ENCODE data around the gene EIF4E2.

The EIF4E2 gene

DNA sequence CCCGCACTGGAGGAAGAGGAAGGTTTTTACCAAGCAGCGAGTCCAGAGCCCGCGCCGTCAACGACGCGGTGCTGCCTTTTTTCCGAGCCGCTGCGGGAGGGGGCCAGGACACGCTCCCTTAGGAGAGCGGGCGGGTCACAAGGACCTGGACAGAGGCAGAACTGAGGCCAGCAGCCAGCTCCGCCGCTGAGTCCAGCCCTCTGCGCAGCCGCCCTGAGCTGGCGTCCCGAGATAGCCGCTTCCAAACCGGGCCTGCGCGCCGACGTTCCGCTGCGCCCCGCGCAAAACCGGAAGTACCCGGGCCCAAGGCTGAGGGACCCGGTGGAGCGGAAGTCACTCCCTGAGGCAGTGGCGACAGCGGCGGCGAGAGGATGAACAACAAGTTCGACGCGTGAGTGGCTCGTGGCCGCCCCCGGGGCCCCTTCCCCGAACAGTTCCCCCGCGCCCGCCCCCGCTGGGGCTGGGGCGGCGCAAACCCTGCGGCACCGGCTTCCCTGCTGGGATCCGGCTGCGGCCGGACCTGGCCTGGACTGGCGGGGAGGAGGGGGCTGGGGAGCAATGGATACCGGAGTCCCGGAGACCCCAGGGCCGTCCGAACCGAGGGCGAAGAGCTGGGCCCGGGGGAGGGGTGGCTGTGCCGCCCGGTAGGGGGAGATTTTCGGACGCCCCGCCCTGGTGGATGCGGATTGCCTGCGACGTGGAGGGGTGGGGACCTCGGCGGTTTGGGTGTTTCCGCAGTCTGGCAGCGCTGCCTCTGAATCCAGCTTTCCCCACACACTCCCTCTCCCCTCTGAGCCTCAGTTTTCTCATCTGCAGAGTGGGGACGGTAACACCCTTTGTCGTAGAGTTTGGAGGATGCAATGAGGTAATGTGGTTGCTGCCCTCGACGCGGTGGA lies at the start of gene EIF4E2, which contains the start of gene TIGD1:
EIF4E2 (plus strand) TSS at position 336 of the 896 bp plus-strand sequence; CDS start at position 372, 36 bp downstream.
TIGD1 (minus strand) TSS at position 204 of the 896 bp plus-strand sequence. CDS start 675 bp downstream, outside the sequence.
- peak; percentile 91 for DNase-seq (ENCODE audit: low read depth)

DNA sequence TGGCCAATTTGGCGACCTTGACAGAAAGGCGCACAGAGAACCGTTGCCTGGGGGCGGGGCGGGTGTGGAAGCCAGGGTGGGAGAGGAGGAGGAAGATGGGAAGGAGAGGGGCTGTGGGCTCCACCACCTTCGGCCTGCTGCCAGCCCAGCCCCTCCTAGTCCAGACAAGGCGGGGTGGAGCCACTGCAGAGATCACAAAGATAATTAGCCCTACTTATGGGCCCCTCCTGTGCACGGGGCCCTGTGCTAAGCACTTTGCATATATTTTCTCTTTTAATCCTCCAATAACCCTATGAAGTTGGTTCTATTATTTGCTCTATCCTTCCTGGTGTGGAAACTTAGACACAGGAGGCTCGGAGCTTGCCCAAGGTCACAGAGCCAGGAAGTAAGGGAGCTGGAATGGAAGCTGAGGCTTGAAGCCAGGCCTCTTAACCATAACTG lies 49.1 kb upstream of the EIF4E2 start:
- no peak for DNase-seq (ENCODE audit: low read depth)

GRCh38 chr2:232501794-232502390 lies 48.6 kb upstream of the EIF4E2 start:
- DNase-seq (ENCODE audit: low read depth): no peak

- no peak for DNase-seq (ENCODE audit: low read depth)
These were observed 48.0 kb upstream of the EIF4E2 start for GRCh38 chr2:232502511-232502910.

DNA sequence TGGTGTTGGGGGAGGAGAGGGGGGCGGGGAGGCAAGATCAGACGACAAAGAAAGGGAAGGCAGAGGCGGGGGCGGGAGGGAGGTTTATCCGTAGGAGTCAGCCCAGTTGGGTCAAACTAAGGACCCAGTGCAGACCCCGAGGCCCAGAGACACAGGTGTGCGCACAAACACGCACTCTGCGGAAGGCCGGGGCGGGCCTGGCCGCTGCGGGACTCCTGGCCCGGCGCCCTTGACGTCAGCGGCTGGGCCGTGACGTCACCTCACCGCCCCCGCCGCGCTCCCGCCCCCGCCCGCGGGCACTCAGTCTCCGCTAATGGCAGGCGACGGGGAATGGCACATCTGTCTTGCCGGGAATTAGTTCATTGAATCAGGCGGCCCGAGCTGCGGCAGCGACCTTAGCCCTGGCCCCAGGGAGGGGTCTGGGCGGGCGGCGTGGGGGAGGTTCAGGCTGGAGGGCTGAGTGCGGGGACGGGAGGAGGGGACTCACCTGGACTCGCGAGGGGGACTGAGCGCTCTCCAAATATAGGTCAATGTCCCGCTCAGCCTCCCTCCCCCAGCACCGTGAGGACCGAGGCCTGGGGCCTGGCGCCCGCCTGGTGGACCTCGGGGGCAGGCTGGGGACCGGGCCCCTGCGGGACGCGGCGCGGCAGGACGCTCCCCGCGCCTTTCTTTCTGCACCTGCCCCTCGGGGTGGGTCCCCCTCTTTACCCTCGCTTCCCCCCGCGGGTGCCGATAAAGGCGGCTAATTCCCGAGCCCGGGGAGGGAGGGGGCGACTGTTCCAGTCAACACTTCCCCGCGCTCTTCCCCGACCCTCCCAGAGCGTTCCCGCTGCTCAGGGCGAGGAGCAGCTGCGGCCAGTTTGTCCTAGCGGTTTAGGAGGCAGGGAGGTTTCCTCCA lies 47.3 kb upstream of the EIF4E2 start:
- DNase-seq (ENCODE audit: low read depth): peak; percentile 42

DNA sequence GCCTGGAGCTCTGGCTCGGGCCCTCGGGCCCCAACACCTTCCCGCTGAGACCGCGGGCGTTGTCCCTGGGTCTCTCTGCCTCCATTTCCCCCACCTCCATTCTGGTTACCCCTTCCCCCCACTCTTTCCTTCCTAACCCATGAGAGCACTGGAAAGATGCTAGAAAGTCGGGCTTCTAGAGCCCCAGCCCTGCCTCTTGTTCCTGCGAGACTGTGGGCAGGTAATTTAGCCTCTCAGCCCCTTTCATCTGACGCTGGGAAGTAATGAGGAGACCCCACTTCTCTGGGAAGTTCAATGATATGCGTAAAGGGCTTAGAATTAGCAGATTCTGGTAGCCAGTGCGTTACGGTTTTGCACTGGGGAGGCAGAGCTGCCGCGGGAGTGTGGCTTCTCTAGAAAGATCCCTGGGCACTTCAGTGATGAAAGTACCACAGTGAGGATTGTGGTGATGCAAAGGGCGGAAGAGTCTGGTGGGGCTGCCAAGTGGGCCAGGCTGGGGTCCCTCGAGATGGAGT lies 46.6 kb upstream of the EIF4E2 start:
- DNase-seq (ENCODE audit: low read depth): no peak

DNA sequence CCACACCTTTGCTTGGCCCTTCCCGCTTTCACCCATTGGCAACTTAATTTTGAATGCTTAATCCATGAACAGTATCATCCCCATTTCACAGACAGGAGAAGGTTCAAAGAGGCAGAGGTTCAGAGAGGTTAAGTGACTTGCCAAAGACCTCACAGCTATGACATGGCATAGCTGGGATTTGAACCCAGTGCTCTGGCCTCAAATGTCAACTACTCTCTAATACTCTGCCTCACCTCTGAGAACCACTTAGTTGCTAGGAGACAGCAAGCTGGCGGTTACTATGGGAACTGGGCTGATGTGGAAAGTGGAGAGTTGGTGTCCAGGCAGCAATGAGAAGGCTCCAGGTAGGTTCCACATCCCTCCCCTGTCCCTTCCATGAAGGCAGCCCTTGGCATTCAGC lies 46.1 kb upstream of the EIF4E2 start:
- no peak for DNase-seq (ENCODE audit: low read depth)

GRCh38 chr2:232505856-232506255 lies 44.6 kb upstream of the EIF4E2 start:
- DNase-seq (ENCODE audit: low read depth): no peak

DNA sequence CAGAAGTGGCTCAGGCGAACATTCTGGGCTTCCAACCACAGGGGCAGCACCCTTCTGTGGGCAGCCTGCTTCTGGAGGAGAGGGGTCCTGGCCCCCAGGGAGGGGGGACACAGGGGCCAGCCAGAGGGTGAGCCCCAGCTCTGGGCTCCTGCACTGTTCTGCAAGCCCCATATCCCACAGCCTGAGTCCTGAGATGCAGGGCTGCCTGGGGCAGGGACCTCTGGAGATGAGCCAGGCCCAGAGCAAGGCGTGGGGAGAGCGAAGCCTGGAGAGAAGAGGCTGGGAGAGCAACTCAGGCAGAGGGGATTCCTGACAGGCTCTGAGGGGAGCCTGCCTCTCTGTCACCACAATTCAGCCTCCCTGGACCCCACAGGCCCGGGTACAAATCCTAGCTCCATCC lies 43.8 kb upstream of the EIF4E2 start:
- DNase-seq (ENCODE audit: low read depth): no peak

GRCh38 chr2:232508251-232508650 lies 42.2 kb upstream of the EIF4E2 start:
- no peak for DNase-seq (ENCODE audit: low read depth)

- no peak for DNase-seq (ENCODE audit: low read depth)
These were observed 39.1 kb upstream of the EIF4E2 start for GRCh38 chr2:232511336-232511890.

DNA sequence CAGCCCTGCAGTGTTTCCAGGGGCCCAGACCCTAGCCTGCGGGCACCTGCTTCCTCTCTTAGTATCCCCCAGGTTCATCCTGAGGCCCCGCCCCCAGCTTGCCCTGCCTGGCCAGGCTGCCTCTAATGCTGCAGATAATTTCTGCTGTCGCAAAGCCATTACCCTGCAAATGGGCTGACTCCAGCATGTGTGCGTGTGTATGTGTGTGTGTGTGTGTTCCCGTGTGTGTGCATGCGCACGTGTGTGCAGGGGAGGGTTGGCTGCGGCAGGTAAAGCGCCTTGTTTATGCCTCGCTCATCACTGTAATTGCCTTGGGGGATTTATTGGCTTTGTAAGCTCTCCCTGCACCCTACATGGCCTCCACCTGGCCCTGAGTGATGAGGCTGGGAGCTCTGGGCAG lies 37.9 kb upstream of the EIF4E2 start:
- no peak for DNase-seq (ENCODE audit: low read depth)

- DNase-seq (ENCODE audit: low read depth): no peak
These were observed 37.1 kb upstream of the EIF4E2 start for GRCh38 chr2:232513353-232513752.

GRCh38 chr2:232515639-232516038 lies 34.9 kb upstream of the EIF4E2 start:
- DNase-seq (ENCODE audit: low read depth): no peak

GRCh38 chr2:232516551-232516950 lies 33.9 kb upstream of the EIF4E2 start:
- no peak for DNase-seq (ENCODE audit: low read depth)

DNA sequence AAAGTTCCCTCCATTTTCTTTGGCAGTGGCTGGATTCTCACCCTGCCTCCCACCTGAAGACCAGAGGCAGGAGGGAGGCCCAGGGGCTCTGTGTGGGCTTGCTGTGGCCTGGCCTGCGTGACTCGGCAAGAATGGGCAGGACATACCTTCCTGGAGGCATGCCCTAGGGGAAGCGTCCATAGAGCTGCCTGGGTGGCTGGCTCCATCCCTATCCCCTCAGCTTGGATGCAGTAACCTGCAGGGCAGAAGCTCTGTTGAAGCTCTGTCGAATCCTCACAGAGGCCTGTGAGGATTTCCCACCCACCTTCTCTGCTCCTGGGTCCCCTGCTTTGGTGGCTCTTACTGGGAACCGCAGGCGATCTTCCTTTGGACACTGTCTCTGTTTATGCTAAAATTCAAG lies 31.6 kb upstream of the EIF4E2 start:
- DNase-seq (ENCODE audit: low read depth): no peak

GRCh38 chr2:232519581-232520438 lies 30.7 kb upstream of the EIF4E2 start, which contains the start of gene PRSS56:
PRSS56 (plus strand) TSS chr2:232520388; CDS start chr2:232520599, 211 bp downstream.
- no peak for DNase-seq (ENCODE audit: low read depth)

DNA sequence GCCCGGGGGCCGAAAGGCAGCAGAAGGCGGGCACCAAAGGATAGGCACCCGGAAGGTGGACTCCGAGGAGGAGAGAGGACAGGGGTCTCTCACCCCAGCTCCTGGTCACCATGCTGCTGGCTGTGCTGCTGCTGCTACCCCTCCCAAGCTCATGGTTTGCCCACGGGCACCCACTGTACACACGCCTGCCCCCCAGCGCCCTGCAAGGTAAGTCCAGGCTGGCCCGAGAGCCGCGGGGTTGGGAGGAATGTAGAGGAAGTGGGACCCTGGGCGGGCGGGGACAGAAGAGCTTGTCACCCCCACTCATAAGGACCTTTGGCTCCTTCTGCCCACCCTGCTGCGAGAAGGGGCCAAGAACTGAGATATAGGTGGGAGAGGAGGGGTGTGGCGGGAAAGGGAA lies 30.0 kb upstream of the EIF4E2 start:
- DNase-seq (ENCODE audit: low read depth): no peak

DNA sequence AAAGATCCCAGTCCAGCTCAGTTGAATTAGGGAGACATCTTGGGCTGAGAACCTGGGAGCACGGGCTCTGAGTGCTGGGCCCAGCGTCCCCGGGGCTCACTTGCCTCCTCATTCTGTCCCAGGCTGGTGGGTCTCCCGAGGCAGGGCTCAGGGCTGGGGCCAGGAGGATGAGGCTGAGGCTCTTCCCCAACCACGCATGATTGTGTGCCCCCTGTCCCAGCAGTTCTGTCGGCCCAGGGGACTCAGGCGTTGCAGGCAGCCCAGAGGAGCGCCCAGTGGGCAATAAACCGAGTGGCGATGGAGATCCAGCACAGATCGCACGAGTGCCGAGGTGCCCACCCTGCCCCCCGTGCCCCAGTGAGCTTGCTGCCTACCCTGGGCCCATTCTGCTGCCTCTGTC lies 29.4 kb upstream of the EIF4E2 start:
- no peak for DNase-seq (ENCODE audit: low read depth)

GRCh38 chr2:232521959-232522622 lies 28.4 kb upstream of the EIF4E2 start:
- peak; percentile 67 for DNase-seq (ENCODE audit: low read depth)
